ENCODE results near the gene TOGARAM2. TPM values are rescaled to one million over a fixed set of nuclear protein-coding genes. Genes with fewer than 3 reads are reported as not detected.

Gene TOGARAM2
- total RNA-seq, 1 experiment from 2014 or later, result 0.76 TPM

DNA sequence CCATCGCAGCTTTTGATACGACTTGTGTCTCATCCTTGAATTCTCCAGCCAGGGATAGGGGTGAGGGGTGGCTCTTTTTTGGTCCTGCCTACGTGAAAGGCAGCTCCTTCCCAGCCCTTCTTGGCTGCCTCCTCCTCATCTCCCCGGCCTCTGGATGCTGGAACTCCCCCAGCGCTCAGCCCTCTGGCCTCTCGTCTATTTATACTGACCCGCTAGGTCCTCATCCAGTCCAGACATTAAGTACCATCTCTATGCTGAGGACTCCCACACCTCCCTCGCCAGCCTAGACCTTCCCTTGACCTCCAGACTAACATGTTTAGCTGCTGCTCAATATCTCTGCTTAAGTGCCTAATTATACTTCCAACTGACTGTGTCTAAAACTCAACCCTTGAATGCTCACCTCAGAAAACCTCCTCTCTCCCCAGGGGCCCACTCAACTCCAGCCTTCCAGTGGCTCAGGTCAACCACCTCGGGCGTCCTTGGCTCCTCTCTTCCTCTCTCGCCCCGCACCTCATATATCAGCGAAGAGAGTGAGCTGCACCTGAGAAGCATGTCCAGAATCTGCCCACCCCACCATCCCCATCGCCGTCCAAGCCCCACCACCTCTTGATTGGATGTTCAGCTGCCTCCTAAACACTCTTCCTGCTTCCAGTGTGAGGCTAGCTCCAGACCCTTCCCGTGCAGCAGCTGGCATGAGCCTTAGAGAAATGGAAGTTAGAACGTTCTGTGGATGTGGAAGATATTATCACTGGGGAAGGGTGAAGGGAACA is 34.8 kb downstream of the TOGARAM2 start:
- Histone ChIP-seq H3K4me1 (ENCODE audit: control insufficient read depth in 1 of 2, insufficient read depth in 2 of 2, low read length in 2 of 2) (no peaks in the 10 kb centered on the region), H4K20me1 (ENCODE audit: insufficient read depth) (no peaks in the 10 kb centered on the region), H3K36me3 (ENCODE audit: control insufficient read depth in 1 of 2, insufficient read depth in 2 of 2, low read length in 2 of 2) (no peaks in the 10 kb centered on the region), H3K9me2 (ENCODE audit: insufficient read depth) (no peaks in the 10 kb centered on the region), H3K4me3 (replicated peaks in 1 of 2; ENCODE audit: low read depth in 1 of 2, low read length in 2 of 2) (no peak overlapping the region), H3K4me2 (ENCODE audit: low read length) (no peak overlapping the region), H3K27me3 (ENCODE audit: insufficient read depth, low read length) (no peaks in the 10 kb centered on the region), H3K79me2 (ENCODE audit: insufficient read depth, low read length) (no peaks in the 10 kb centered on the region), H3K9ac (ENCODE audit: low read length) (no peak overlapping the region), H3K9me3 (ENCODE audit: control insufficient read depth in 1 of 2, insufficient read depth in 1 of 2, low read depth in 1 of 2, low read length in 2 of 2) (no peaks in the 10 kb centered on the region), H2AFZ (ENCODE audit: low read depth, low read length, poor library complexity, severe bottlenecking) (no peak overlapping the region), H3K27ac (ENCODE audit: low read depth, low read length) (no peak overlapping the region)
- ChIA-PET POLR2A (no interaction called here), CTCF (no interaction called here), RAD21 (ENCODE audit: low non-redundant PET in 1 of 2, low total read pairs in 2 of 2, uncharacterized antibody in 2 of 2, unreplicated experiment in 2 of 2) (no interaction called here)
- no TSS peak for BruUV-seq (replicated peaks)
- intact Hi-C loops (cut with micrococcal nuclease), result no loop called here
- DNase-seq (ENCODE audit: low read depth, low spot score) (no peak), ATAC-seq (no peak)
- TF ChIP-seq, protein P1, sequence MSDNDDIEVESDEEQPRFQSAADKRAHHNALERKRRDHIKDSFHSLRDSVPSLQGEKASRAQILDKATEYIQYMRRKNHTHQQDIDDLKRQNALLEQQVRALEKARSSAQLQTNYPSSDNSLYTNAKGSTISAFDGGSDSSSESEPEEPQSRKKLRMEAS (IDR thresholded peaks at IDR 0.05), result no peak
- TF ChIP-seq ZFX (IDR thresholded peaks at IDR 0.05) (no peak), SRF (IDR thresholded peaks at IDR 0.05; ENCODE audit: low read depth) (no peak), JUND (IDR thresholded peaks at IDR 0.05) (no peak)

DNA sequence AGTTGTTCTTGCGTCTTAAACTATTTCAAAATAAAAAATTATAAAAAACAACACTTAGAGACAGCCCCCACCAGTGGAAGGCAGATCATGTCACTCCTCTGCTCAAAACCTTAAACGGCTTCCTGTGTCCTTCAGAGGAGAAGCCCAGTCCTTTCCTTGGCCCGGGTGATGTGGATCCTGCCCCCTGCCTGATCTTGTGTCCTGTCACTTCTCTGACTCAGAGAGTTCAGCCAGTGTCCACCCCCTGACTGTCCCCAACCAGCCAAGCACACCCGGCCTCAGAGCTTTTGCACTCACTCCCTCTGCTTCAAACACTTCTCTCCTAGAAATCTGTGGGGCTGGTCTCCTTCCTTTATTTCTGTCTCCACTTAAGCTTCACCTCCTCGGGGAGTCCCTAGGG is 35.4 kb downstream of the TOGARAM2 start:
- CTCF ChIA-PET, result no interaction called here

More for the DNA sequence above, 35.4 kb downstream of the TOGARAM2 start:
- H3K4me3 ChIP-seq (replicated peaks in 1 of 2; ENCODE audit: low read depth in 1 of 2, low read length in 2 of 2), result no peak overlapping the region
- DNase-seq (ENCODE audit: low read depth, low spot score), result no peak
- H3K4me2 ChIP-seq (ENCODE audit: low read length), result no peak overlapping the region
- TF ChIP-seq, protein P2, sequence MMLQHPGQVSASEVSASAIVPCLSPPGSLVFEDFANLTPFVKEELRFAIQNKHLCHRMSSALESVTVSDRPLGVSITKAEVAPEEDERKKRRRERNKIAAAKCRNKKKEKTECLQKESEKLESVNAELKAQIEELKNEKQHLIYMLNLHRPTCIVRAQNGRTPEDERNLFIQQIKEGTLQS (IDR thresholded peaks at IDR 0.05), result no peak
- TF ChIP-seq SP1 (IDR thresholded peaks at IDR 0.05; ENCODE audit: low read depth) (no peak), ELF1 (IDR thresholded peaks at IDR 0.05; ENCODE audit: borderline replicate concordance, low read depth) (no peak), FOSL1 (IDR thresholded peaks at IDR 0.05; ENCODE audit: low read depth) (no peak), CEBPB (IDR thresholded peaks at IDR 0.05; ENCODE audit: low read depth) (no peak), RAD21 (IDR thresholded peaks at IDR 0.05; ENCODE audit: low read depth) (no peak), ZFX (IDR thresholded peaks at IDR 0.05) (no peak)
- no peaks in the 10 kb centered on the region for H3K9me3 ChIP-seq (ENCODE audit: control insufficient read depth in 1 of 2, insufficient read depth in 1 of 2, low read depth in 1 of 2, low read length in 2 of 2)
- POLR2A ChIA-PET, result no interaction called here
- no TSS peak for BruUV-seq (replicated peaks)
- no peaks in the 10 kb centered on the region for H3K9me2 ChIP-seq (ENCODE audit: insufficient read depth)
- no peak overlapping the region for H3K27ac ChIP-seq (ENCODE audit: low read depth, low read length)
- intact Hi-C loops (cut with micrococcal nuclease), result no loop called here
- no peaks in the 10 kb centered on the region for H3K4me1 ChIP-seq (ENCODE audit: control insufficient read depth in 1 of 2, insufficient read depth in 2 of 2, low read length in 2 of 2)
- no peaks in the 10 kb centered on the region for H3K79me2 ChIP-seq (ENCODE audit: insufficient read depth, low read length)
- H3K9ac ChIP-seq (ENCODE audit: low read length), result no peak overlapping the region
- RAD21 ChIA-PET (ENCODE audit: low non-redundant PET in 1 of 2, low total read pairs in 2 of 2, uncharacterized antibody in 2 of 2, unreplicated experiment in 2 of 2), result no interaction called here
- no peaks in the 10 kb centered on the region for H3K36me3 ChIP-seq (ENCODE audit: control insufficient read depth in 1 of 2, insufficient read depth in 2 of 2, low read length in 2 of 2)
- no peak for ATAC-seq
- no peaks in the 10 kb centered on the region for H4K20me1 ChIP-seq (ENCODE audit: insufficient read depth)
- no peak overlapping the region for H2AFZ ChIP-seq (ENCODE audit: low read depth, low read length, poor library complexity, severe bottlenecking)
- H3K27me3 ChIP-seq (ENCODE audit: insufficient read depth, low read length), result no peaks in the 10 kb centered on the region
